ENCODE data around the gene MAP1S. TPM values are rescaled to one million over a fixed set of nuclear protein-coding genes. Genes with fewer than 3 reads are reported as not detected.

MAP1S gene
- total and polyA plus RNA-seq, 2 of the 8 experiments (the other 6 are each of a cell fraction or from before 2014, with no cell fraction given) = 66.7 to 115 TPM

- FAIRE-seq = no peak
- H3K4me1 ChIP-seq (replicated peaks in 1 of 4; ENCODE audit: control insufficient read depth in 3 of 4, insufficient read depth in 4 of 4, low read length in 3 of 4) = peaks cover 0 to 3% (median 2%) of the 10 kb centered on the region in 4 experiments; a peak in 4 of 7 replicates
- no peak overlapping the region for H2BK5ac ChIP-seq (ENCODE audit: low read depth, low read length)
- H3K79me2 ChIP-seq (ENCODE audit: control insufficient read depth in 1 of 2, insufficient read depth in 2 of 2, low read length in 2 of 2) = no peaks in the 10 kb centered on the region
- no peak overlapping the region for H2BK20ac ChIP-seq (ENCODE audit: low read length)
- H2AFZ ChIP-seq (ENCODE audit: low read length) = no peak overlapping the region
- peaks cover under 1 to 10% (median 3%) of the 10 kb centered on the region in 4 experiments; a peak in 7 of 8 replicates for H3K36me3 ChIP-seq (ENCODE audit: control insufficient read depth in 2 of 4, insufficient read depth in 4 of 4, low read length in 3 of 4)
- no peak overlapping the region for H2BK15ac ChIP-seq (ENCODE audit: low read length)
- H3K9me3 ChIP-seq (ENCODE audit: insufficient read depth in 2 of 2, low read depth in 1 of 2, low read length in 1 of 2) = peaks cover 3 to 4% of the 10 kb centered on the region in 2 experiments; a peak in 2 of 4 replicates
- H4K91ac ChIP-seq (replicated peaks; ENCODE audit: insufficient read length, low read length) = no peak overlapping the region
- no peak overlapping the region; a peak in 1 of 4 replicates for H3K4me2 ChIP-seq (ENCODE audit: insufficient read depth in 1 of 2, low read depth in 2 of 2, low read length in 2 of 2)
- no peaks in the 10 kb centered on the region for H3K79me1 ChIP-seq (ENCODE audit: low read depth, low read length)
- no peak overlapping the region for H3K4me3 ChIP-seq (ENCODE audit: extremely low read depth in 1 of 4, insufficient read depth in 2 of 4, low read depth in 3 of 4, low read length in 4 of 4)
- no peak overlapping the region for H3K4ac ChIP-seq (replicated peaks; ENCODE audit: insufficient read length, low read depth, low read length)
- no peaks in the 10 kb centered on the region for H3K27me3 ChIP-seq (replicated peaks in 1 of 4; ENCODE audit: control insufficient read depth in 3 of 4, extremely low read depth in 1 of 4, insufficient read depth in 3 of 4, low read length in 3 of 4)
- no peak overlapping the region for H3K27ac ChIP-seq (ENCODE audit: low read depth, low read length)
- no peak overlapping the region for H3K9ac ChIP-seq (replicated peaks in 1 of 4; ENCODE audit: extremely low read depth in 1 of 4, low read depth in 3 of 4, low read length in 3 of 4)
- ChIA-PET CTCF (ENCODE audit: partially characterized antibody) (interaction anchor here (0.6 to 11.4 kb wide), 7 partner anchors 9 to 330 kb away, joined by 3 to 78 read pairs (median 4); no protein-coding TSS in a partner anchor), POLR2A (ENCODE audit: partially characterized antibody) (interaction anchor here (0.8 to 3.1 kb wide), 8 partner anchors 8 to 60 kb away, joined by 3 to 21 read pairs (median 4); partner anchors contain the start of gene MAP1S)
- no peak overlapping the region for H3K56ac ChIP-seq (replicated peaks; ENCODE audit: insufficient read length, low read depth, low read length)
- WGBS, 2 experiments (ENCODE audit: extremely low coverage in 1 of 2, insufficient coverage in 1 of 2, insufficient read length in 1 of 2, insufficient replicate concordance in 2 of 2, low coverage in 1 of 2, low lambda C conversion rate in 2 of 2, missing lambda C conversion rate in 1 of 2) = 84% methylated on average over 14 of the region's 18 CpGs; no CpG with 5 or more reads in 1 of the 2 experiments
- H3K18ac ChIP-seq (ENCODE audit: extremely low read depth, low read length) = no peak overlapping the region; the same call in 1 of the 2 replicates
- no peak for DNase-seq (ENCODE audit: low read depth in 1 of 2, low spot score in 2 of 2)
- H3K23me2 ChIP-seq (ENCODE audit: low read depth, low read length) = no peaks in the 10 kb centered on the region
- no peak overlapping the region for H2AK5ac ChIP-seq (ENCODE audit: low read depth, low read length)
- H2BK120ac ChIP-seq (replicated peaks; ENCODE audit: low read depth, low read length) = no peak overlapping the region
- H3K23ac ChIP-seq (ENCODE audit: insufficient read length) = no peak overlapping the region
- H4K20me1 ChIP-seq (replicated peaks in 1 of 2; ENCODE audit: control insufficient read depth in 1 of 2, insufficient read depth in 2 of 2, low read length in 2 of 2) = peaks cover 2 to 3% of the 10 kb centered on the region in 2 experiments
- peak overlapping the region; percentile 47 for H4K8ac ChIP-seq (ENCODE audit: extremely low read depth, insufficient read depth, low read length)
- no peak overlapping the region for H3K14ac ChIP-seq (ENCODE audit: insufficient read length)
- TF ChIP-seq BACH1 (IDR thresholded peaks at IDR 0.05; ENCODE audit: low read length) = no peak
- TF ChIP-seq RAD21 (IDR thresholded peaks at IDR 0.05 in 1 of 2, conservative IDR thresholded peaks at IDR 0.05 in 1 of 2; ENCODE audit: low read depth in 2 of 2, low read length in 2 of 2) = no peak
- TF ChIP-seq CTBP2 (IDR thresholded peaks at IDR 0.05; ENCODE audit: borderline replicate concordance, insufficient read depth, insufficient read length, low read length) = no peak
- TF ChIP-seq EGR1 (IDR thresholded peaks at IDR 0.05; ENCODE audit: borderline replicate concordance, low read depth, low read length) = peak; percentile 59; the same call in 1 of the 2 replicates
- no peak for TF ChIP-seq ZNF274 (IDR thresholded peaks at IDR 0.05; ENCODE audit: borderline replicate concordance, extremely low read depth, low read length)
- no peak for TF ChIP-seq SRF (IDR thresholded peaks at IDR 0.05; ENCODE audit: low read depth, low read length)
- TF ChIP-seq CHD1 (IDR thresholded peaks at IDR 0.05; ENCODE audit: low read depth, low read length) = no peak
- TF ChIP-seq EZH2 (IDR thresholded peaks at IDR 0.05; ENCODE audit: low read depth, low read length, severe bottlenecking) = no peak
- no peak overlapping the region for H4K5ac ChIP-seq (ENCODE audit: insufficient read length, low read depth, low read length)
- H2BK12ac ChIP-seq (ENCODE audit: low read depth, low read length) = no peak overlapping the region
Observed at GRCh38 chr19:17739121-17739875, 20.0 kb downstream of the MAP1S start.
